GM19351 (cell line): ENCODE measurements around the gene HSF5.
A peak's percentile ranks its signal among the peaks of the same experiment; 100 is the strongest.
"Not testable (repeated sequence)": the region's sequence is repeated elsewhere in the genome, so short reads cannot be mapped to it uniquely, and the experiment has no call there.

Experiments used
- ATAC-seq: cut with Tn5 transposase; IDR thresholded peaks from one replicate; pipeline ENCODE4 v1.9.1; 2021; ENCODE audit warnings: mild to moderate bottlenecking, moderate library complexity; ENCODE audit not compliant: unreplicated experiment

HSF5 gene

DNA sequence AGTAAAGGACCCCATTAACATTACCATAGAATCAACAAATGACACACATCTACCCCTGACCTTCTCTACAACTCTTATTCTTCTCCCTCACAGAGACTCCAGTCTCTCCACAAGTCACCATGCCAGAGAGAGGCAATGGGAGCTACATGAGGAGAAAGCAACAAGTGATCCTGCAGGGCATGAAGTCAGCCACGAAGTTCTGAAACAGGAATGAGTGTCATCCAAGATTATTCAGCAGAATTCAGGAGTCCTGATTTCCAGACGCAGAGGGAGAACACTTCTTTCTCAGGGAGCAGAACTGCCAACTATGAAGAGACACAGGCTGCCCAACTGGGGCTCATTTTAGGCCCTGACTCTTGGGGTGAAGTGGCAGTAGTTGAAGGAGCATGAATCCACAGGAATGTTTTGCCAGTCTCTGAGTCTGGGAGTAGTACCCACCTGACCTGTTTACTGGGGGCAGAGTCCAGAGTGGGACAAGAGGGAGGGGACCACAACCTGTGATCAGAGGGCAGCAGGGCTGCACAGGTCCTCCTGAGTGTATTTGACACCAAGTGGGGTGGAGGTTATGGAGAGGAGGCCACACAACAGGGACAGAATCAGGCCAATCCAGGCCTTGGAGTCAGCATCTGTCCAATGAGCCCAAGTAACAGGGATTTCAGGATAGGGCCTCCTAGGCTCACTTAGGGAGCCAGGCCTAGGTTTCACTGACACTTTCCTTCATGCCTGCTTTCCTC, 28.6 kb upstream of the HSF5 start:
- ATAC-seq = no peak

- ATAC-seq = no peak
Observed at GRCh38 chr17:58515286-58515685, 27.1 kb upstream of the HSF5 start.

DNA sequence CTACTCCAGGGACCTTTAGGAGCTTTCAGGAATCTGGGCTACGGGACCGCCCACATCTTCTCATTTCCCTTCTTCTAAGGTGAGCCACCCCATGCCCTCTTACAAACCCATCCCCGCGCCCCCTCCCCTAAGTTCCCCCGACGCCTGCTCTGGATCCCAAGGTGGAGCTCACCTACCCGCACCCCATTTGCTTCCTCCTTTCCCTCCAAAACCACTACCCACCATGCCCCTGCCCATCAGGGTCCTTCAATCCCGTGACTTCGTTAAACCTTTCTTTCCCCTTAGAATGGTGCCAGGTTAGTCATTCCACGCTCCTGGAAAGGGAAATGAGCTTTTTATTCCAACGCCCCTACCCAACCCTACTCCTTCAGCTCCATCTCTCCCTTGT, 26.6 kb upstream of the HSF5 start:
- ATAC-seq = no peak

DNA sequence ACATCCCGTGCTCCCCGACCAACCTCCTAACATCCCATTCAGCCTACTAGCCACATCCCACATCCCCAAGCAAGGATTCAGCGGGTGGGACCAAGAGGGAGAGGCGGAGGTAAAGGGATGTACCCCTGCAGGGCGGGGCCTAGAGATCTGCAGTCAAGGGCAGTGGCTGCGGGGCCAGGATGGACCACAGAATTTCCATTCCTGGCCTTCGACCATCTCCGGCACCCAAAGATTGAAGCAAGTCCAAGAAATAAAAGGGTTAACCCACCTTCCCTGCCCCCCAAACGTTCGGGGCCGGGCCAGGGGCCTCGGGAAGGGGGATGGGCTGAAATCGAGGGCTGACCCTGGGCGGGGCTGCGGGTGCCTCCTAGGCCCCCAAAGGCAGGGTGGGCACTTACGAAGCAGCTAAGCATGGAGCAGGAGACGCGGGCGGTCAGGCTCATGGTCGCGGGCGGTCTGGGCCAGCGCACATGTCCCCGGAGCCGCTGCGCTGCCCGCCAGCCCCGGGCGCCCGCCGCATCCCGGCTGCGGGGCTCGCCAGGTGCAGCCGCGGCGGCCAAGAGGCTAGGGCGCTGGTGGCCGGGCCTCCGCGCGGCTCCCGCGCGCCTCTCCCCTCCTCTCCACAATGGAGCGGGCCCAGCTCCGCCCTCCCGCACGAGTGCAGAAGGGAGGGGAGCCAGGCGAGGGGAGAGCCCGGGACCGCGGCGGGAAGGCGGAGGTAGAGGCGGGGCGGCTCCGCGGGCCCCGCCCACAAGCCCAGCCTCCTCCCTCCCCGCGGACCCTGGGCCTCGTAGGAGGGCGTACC, 26.0 kb upstream of the HSF5 start, which contains the start of gene MTMR4:
Gene MTMR4 (minus strand): TSS at position 674 of the 805 bp plus-strand sequence. CDS start 231 bp downstream, at position 443.
- ATAC-seq = no peak

GRCh38 chr17:58513267-58513964, 25.2 kb upstream of the HSF5 start:
- ATAC-seq = no peak

GRCh38 chr17:58510075-58510474, 21.9 kb upstream of the HSF5 start:
- ATAC-seq = no peak

DNA sequence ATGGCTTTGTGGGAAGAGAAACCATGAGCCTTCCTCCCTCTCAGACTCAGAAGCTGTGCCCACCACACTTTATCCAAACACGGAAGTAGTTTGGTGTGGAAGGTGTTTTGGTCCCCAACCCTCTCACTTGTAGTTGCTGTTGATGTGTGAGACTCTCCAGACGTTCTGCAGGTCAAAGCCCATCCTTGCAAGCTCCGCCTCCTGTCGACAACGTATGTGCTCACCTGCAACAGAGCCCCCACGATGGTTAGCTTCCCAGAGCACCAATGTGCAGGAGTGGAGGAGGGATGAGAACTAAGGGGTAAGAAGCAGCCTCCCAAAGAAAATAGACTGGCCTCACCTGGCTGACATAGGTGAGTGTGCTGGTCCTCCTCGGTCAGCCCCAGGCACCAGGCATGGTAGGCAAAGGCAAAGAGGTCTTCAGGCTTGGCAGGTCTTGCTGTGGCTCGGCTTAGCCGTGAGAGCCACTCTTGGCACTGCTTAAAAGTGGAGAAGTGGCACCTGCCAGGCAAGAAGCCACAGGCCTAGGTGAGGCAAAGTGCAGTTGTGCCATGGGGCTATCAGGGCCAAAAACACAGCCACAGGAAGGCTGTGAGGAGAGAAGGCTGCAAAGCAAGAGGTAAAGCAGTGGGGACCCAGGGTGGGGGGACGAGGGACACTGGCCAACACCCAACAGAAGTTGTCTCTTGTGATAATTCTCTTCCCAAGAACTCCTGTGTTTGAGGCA, 20.3 kb upstream of the HSF5 start:
- ATAC-seq = no peak

DNA sequence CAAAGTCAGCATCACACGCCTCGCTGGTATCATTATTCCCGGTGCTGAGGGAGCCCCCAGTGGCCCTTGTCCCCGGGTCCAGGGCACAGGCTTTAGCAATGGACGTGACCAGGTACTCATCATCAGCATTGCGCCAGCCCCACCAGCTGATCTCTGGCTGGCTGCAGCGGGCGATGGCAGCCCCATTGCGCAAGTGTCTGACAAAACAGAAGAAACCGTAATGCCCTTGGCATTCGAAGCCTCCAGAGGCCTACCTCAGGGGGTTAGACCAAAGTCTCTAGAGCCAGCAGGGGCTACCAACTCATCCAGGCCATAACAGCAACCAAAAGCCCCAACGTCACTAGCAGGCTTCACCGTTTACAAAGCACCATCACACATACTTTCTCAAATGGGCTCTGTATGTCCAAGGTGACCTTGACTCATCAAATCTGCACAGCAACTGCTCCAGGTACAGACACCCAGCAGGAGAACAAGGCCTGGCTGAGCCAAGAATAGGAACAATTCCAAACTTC, 19.0 kb upstream of the HSF5 start:
- ATAC-seq = no peak

- no peak for ATAC-seq
Observed at GRCh38 chr17:58506354-58507080, 18.3 kb upstream of the HSF5 start.

GRCh38 chr17:58504826-58505351, 16.7 kb upstream of the HSF5 start:
- peak; percentile 98 for ATAC-seq

GRCh38 chr17:58503866-58504265, 15.7 kb upstream of the HSF5 start:
- no peak for ATAC-seq

- not testable (repeated sequence) for ATAC-seq
Observed at GRCh38 chr17:58503134-58503533, 14.9 kb upstream of the HSF5 start.

GRCh38 chr17:58501451-58501850, 13.2 kb upstream of the HSF5 start:
- no peak for ATAC-seq

- ATAC-seq = no peak
Observed at GRCh38 chr17:58498177-58498828, 10.1 kb upstream of the HSF5 start.

DNA sequence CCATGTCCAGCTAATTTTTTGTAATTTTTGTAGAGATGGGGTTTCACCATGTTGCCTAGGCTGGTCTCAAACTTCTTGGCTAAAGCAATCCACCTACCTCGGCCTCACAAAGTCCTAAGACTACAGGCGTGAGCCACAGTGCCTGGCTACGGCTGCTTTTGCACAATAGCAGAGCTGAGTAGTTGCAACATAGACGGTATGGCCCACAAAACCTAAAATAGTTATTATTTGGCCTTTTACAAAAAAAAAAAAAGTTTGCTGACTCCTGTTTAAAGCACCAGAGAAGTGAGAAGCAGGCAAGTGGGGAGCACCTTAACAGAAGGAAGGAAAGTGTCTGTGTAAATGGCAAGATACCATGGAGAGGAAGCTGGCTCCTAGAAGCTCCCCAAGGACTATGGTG, 5.3 kb upstream of the HSF5 start:
- ATAC-seq = no peak

GRCh38 chr17:58492238-58493121, 4.3 kb upstream of the HSF5 start:
- ATAC-seq = no peak

DNA sequence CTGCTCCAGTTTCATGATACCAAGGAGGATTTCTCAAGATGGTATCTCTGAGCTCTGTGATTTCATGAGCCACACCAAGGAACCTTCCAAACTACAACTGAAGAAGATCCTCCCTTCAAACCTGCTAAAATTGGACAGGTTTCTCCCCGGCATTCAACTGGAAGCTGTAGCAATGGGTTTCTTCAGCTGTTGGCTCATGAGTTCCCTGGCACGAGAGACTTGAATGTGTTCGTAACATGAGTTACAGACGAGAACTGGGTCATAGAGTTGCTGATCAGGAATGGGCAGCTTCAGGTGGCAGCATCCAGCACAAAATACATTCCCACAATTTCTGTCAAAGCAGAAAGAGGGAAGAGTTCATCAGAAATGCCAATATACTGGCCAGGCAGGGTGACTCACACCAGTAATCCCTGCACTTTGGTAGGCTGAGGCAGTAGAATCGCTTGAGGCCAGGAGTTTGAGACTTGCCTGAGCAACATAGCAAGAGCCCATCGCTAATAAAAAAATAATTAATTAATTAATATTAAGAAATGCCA, 3.4 kb upstream of the HSF5 start:
- ATAC-seq = no peak

DNA sequence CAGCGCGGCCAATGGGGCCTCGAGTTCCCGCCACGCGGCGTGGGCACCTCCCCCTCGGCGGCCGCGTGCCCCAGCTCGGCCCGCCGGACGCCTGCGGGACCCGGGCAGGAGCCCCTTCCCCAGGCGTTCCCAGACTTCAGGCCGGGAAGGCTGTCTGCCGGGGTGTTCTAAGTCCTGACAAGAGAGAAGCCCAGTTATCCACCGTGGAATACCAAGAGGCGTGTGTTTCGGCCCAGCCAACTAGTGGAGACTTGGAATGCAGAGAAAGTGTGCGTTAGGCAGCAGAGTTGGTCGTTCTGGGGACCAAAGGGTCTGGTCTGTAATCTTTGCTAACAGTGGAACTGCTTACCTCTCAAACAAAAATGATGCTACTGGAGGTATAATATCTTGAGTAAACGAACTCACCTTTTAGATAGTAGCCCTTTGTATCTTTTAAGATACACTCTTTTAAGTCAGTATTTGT, 251 bp upstream of the HSF5 start:
- ATAC-seq = no peak
